HG03354 (cell line): Measurements from ENCODE around the gene UQCR10.

Experiments used
- ATAC-seq: cut with Tn5 transposase; IDR thresholded peaks from one replicate; pipeline ENCODE4 v1.9.1; 2021; ENCODE audit warnings: mild to moderate bottlenecking; ENCODE audit not compliant: unreplicated experiment, poor library complexity, severe bottlenecking

UQCR10 gene

GRCh38 chr22:29819501-29819900 lies 52.3 kb downstream of the UQCR10 start:
- ATAC-seq = no peak
